ENCODE data around the gene TECPR2.
A peak's percentile ranks its signal among the peaks of the same experiment; 100 is the strongest.

TECPR2 gene

DNA sequence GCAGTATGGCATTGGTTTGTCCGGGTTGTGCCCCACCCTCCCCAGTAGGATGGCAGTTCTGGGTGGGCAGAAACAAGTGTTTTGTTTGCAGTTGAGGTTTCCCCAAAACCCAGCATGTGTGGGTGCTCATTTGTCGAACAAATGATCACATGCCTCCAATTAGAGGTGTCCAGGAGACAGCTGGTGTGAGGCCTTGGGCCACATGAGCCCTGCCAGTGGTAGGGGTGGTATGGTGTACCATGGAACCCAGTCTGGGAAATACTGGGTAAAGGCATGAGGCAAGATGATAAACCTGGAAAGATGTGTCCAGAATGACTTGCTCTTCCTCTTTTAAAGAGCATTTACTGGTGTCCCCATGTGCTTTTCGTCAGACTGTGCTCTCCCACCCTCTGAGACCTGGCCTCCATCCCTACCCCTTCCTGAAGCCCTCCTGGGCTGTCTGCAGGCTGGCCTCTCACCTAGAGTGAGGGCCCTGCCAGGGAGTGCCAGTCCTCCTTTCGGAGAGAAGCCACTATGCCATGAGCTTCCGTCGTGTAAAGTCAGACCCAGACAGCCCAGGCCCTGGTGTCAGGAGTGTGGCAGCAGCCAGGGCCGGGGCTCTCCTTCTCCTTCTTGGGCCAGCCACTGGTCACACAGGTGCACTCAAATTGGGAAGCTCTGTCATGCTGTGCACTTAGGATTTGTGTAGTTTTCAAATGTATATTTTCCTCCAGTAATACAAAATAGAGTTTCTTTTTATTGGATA is 129.2 kb downstream of the TECPR2 start:
- no peaks in the 10 kb centered on the region for H3K27me3 ChIP-seq
- no peak overlapping the region for H3K27ac ChIP-seq
- H3K36me3 ChIP-seq = peaks cover 0 to 20% (median 2%) of the 10 kb centered on the region in 3 donors
- H3K4me3 ChIP-seq = no peak overlapping the region
- no peaks in the 10 kb centered on the region for H3K9me3 ChIP-seq
- TF ChIP-seq, protein P1, sequence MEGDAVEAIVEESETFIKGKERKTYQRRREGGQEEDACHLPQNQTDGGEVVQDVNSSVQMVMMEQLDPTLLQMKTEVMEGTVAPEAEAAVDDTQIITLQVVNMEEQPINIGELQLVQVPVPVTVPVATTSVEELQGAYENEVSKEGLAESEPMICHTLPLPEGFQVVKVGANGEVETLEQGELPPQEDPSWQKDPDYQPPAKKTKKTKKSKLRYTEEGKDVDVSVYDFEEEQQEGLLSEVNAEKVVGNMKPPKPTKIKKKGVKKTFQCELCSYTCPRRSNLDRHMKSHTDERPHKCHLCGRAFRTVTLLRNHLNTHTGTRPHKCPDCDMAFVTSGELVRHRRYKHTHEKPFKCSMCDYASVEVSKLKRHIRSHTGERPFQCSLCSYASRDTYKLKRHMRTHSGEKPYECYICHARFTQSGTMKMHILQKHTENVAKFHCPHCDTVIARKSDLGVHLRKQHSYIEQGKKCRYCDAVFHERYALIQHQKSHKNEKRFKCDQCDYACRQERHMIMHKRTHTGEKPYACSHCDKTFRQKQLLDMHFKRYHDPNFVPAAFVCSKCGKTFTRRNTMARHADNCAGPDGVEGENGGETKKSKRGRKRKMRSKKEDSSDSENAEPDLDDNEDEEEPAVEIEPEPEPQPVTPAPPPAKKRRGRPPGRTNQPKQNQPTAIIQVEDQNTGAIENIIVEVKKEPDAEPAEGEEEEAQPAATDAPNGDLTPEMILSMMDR (IDR thresholded peaks at IDR 0.05) = no peak
- intact Hi-C loops (cut with DNase I; ENCODE audit: low total_unique reads) = no loop called here
- H3K4me1 ChIP-seq = peaks cover 0 to 7% (median 2%) of the 10 kb centered on the region in 4 donors
- DNase-seq = peak in 1 of 2 donors; percentile 55

DNA sequence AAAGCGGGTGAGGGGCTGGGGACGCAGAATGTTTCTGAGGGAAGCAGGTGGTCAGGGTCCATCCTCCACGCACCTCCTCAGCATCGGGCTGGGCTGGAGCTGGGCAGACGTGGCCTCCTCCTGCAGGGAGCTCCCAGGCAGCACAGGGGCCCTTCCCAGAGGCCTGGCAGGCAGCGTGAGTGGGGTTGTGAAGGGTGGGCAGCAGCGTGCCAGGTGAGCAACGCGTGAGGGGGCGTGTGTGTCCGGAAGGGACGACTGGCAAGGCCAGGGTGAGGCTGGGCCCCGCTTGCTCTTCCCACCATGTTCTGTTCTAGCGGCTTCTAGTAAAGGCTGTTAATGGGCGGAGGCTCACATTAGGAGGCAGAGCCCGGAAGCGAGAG is 129.8 kb downstream of the TECPR2 start:
- no peaks in the 10 kb centered on the region for H3K9me3 ChIP-seq
- peaks cover 0 to 3% (median 0%) of the 10 kb centered on the region in 4 donors for H3K4me1 ChIP-seq
- intact Hi-C loops (cut with DNase I; ENCODE audit: low total_unique reads) = no loop called here
- DNase-seq = peak in 1 of 2 donors; percentile 47
- no peak overlapping the region for H3K4me3 ChIP-seq
- H3K36me3 ChIP-seq = peaks cover 5 to 26% (median 7%) of the 10 kb centered on the region in 3 donors
- no peaks in the 10 kb centered on the region for H3K27me3 ChIP-seq
- no peak overlapping the region for H3K27ac ChIP-seq
- TF ChIP-seq, protein P1 (IDR thresholded peaks at IDR 0.05) = no peak

DNA sequence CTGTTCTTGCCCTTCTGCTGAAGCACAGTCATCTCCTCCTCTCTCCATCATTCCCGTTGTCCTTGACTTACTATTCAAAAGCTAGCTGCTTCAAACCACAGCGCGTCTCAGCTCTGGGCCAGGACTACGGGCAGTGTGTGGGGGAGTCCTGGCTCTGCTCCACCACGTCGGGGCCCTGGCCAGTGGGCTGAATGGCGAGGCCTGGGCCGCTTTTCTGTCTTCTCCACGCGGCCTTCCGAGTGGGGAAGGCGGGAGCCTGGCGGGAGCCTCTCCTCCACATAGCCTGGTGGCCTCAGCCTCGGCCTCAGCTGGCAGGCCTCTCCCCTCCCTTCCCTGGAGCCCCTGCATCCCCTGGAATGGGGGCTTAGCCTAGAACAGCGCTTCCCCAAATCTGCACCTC is 130.4 kb downstream of the TECPR2 start:
- intact Hi-C loops (cut with DNase I; ENCODE audit: low total_unique reads) = no loop called here
- peak in 1 of 2 donors; percentile 59 for DNase-seq

DNA sequence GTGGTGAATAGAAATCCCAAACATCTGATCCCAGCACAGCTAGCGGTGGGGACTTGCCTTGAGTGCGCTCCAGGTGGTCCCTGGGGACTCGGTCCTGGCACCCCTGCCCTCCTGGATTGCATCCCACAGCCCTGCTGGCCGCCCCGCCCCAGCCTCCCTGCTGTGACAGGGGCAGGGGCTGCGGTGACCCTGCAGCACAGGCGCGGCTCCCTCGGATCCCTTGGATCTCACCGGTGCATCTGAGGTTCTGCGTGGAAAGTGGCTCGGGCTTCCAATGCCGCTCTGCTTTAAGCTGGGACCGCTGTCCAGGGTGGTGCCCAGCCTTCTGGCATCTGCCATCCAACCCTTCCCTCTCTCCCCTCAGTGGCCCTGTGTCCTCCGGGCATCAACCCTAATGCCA is 130.8 kb downstream of the TECPR2 start:
- H3K4me1 ChIP-seq = no peaks in the 10 kb centered on the region
- DNase-seq = no peak
- intact Hi-C loops (cut with DNase I; ENCODE audit: low total_unique reads) = no loop called here
- H3K36me3 ChIP-seq = peaks cover 12 to 36% (median 14%) of the 10 kb centered on the region in 3 donors
- no peaks in the 10 kb centered on the region for H3K9me3 ChIP-seq
- H3K27me3 ChIP-seq = no peaks in the 10 kb centered on the region
- no peak overlapping the region for H3K27ac ChIP-seq
- TF ChIP-seq, protein P1 (IDR thresholded peaks at IDR 0.05) = no peak
- H3K4me3 ChIP-seq = no peak overlapping the region

More for the DNA sequence above, 130.4 kb downstream of the TECPR2 start:
- Histone ChIP-seq H3K4me3 (no peak overlapping the region), H3K27ac (no peak overlapping the region), H3K4me1 (no peaks in the 10 kb centered on the region), H3K36me3 (peaks cover 7 to 31% (median 9%) of the 10 kb centered on the region in 3 donors), H3K9me3 (no peaks in the 10 kb centered on the region), H3K27me3 (no peaks in the 10 kb centered on the region)
- TF ChIP-seq, protein P1 (IDR thresholded peaks at IDR 0.05) = no peak

DNA sequence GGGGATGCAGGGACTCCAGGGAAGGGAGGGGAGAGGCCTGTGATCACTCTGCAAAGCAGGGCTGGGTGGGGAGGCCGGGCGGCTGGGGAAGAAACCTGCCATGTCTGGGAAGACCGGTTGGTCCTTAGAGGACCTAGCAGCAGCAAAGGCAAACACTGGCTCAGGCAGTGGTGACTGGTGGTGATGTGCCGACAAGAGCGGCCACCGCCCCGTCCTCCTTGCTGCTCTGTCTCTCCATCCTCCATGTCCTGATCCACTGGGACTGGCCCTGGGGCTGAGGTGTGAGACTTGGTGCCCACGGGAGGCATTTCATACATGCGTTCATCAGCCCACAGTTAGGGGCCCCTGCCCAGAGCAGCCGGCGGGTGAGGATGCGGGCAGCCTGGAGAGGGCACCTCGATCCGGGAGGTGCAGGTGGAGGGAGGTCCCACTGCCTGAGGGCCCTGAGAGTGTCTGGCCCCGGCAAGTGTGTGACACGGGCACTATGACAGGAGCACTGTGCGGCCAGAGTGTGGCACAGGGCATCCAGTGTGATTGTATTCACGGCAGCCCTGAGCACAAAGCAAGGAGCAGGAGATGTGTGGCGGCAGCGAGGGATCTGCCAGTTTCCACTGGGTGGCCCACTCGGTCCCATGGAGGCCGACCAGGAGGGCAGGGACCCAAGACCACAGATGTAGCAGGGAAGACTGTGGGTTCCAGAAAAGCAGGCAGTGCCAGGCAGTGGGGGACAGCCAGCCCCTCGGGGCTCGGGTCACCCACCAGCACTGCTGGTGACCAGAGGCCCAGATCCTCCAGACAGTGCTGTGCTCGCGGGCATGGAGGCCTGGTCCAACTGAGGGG is 133.0 kb downstream of the TECPR2 start:
- DNase-seq = no peak
- Histone ChIP-seq H3K27me3 (no peaks in the 10 kb centered on the region), H3K4me3 (no peak overlapping the region), H3K36me3 (peaks cover 12 to 56% (median 22%) of the 10 kb centered on the region in 3 donors), H3K27ac (no peak overlapping the region), H3K4me1 (no peaks in the 10 kb centered on the region), H3K9me3 (no peaks in the 10 kb centered on the region)
- TF ChIP-seq, protein P1 (IDR thresholded peaks at IDR 0.05) = no peak
- intact Hi-C loops (cut with DNase I; ENCODE audit: low total_unique reads) = no loop called here
